NT2/D1 (cell line): ENCODE data around the gene DNAH17.

ENCODE experiments used
- DNase-seq: peaks from one replicate; pipeline ENCODE4 v3.0.0-alpha.2; 2011; ENCODE audit warnings: low read depth, low spot score
- H3K27me3 ChIP-seq: 2 replicates; pipeline ENCODE4 v1.6.0; 2011; ENCODE audit warnings: mild to moderate bottlenecking; ENCODE audit not compliant: insufficient read length, insufficient read depth
- H3K36me3 ChIP-seq: 2 replicates; pipeline ENCODE4 v1.6.1; 2011; ENCODE audit warnings: mild to moderate bottlenecking, low read length, mixed read lengths; ENCODE audit not compliant: insufficient read depth, insufficient read length
- H3K4me1 ChIP-seq: 2 replicates; pipeline ENCODE4 v1.5.1; 2011; ENCODE audit not compliant: insufficient read depth, insufficient read length
- H3K4me3 ChIP-seq: 2 replicates; pipeline ENCODE4 v1.5.1; 2011; ENCODE audit warnings: low read depth; ENCODE audit not compliant: insufficient read length
- H3K9ac ChIP-seq: 2 replicates; pipeline ENCODE4 v1.6.0; 2011; ENCODE audit warnings: low read depth; ENCODE audit not compliant: insufficient read length
- H3K9me3 ChIP-seq: 2 replicates; pipeline ENCODE4 v1.5.1; 2011; ENCODE audit warnings: mild to moderate bottlenecking, low read length; ENCODE audit not compliant: insufficient read depth
- SUZ12 ChIP-seq: IDR thresholded peaks from 2 replicates; pipeline ENCODE4 v1.6.1; 2011; ENCODE audit not compliant: insufficient read length, insufficient read depth; ENCODE audit errors: extremely low read depth
- YY1 ChIP-seq: IDR thresholded peaks from 2 replicates; pipeline ENCODE4 v1.6.1; 2011; ENCODE audit not compliant: insufficient read length, insufficient read depth
- ZNF274 ChIP-seq: IDR thresholded peaks from 2 replicates; pipeline ENCODE4 v1.6.1; 2011; ENCODE audit warnings: mild to moderate bottlenecking, low read depth, low read length

DNAH17 gene

DNA sequence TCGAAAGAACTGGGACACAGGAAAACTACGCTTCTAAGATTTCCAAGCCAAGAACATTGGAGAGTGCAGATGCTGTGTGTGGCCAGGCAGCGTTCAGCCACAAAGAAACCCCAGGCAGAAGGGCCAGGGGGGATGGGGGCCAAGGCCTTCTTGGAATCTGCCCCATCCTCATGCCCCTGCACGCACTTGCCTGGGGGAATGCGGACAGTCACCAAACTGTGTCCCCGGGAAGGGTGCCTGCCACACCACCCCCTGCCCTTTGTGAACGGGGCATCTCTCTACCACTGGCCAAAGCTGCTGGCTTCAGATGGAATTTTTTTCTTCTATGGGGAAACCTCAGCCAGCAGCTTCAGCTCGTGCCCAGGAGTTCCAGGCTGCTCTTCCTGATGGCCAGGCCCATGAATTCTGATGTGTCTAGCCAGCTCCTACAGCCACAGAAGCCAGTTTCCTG is 32.0 kb upstream of the DNAH17 start:
- DNase-seq, result no peak
- Histone ChIP-seq H3K36me3 (no peaks in the 10 kb centered on the region), H3K4me3 (no peak overlapping the region), H3K9ac (no peak overlapping the region), H3K4me1 (no peaks in the 10 kb centered on the region), H3K9me3 (no peaks in the 10 kb centered on the region), H3K27me3 (peaks cover 2% of the 10 kb centered on the region)
- no peak for TF ChIP-seq ZNF274
- TF ChIP-seq SUZ12, result no peak
- TF ChIP-seq YY1, result no peak

DNA sequence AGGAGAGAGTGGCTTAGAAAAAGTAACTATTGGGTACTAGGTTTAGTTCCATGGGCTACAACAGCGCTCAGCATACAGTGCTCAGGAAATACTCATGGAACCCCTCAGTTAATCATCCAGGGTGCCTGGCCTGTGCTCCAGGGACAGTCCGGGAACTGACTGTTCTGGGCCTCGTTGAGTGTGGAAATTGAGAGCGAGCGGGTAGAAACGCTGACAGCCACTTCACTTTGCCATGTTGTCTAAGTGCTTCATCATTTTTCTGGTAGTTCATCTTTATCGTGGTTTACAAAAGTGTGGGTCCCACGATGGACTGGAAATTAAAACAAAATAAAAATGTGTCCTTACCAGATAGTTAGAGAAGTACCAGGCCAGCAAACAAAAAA is 31.6 kb upstream of the DNAH17 start:
- Histone ChIP-seq H3K27me3 (peaks cover 2% of the 10 kb centered on the region), H3K9me3 (no peaks in the 10 kb centered on the region), H3K9ac (peak overlapping the region; percentile 18), H3K4me1 (no peaks in the 10 kb centered on the region), H3K4me3 (no peak overlapping the region), H3K36me3 (no peaks in the 10 kb centered on the region)
- TF ChIP-seq YY1 (no peak), ZNF274 (no peak), SUZ12 (no peak)
- DNase-seq, result no peak

- TF ChIP-seq SUZ12 (no peak), YY1 (no peak), ZNF274 (no peak)
- H3K27me3 ChIP-seq, result peaks cover 2% of the 10 kb centered on the region
- no peak overlapping the region for H3K4me3 ChIP-seq
- no peaks in the 10 kb centered on the region for H3K9me3 ChIP-seq
- DNase-seq, result no peak
- no peak overlapping the region for H3K9ac ChIP-seq
- no peaks in the 10 kb centered on the region for H3K4me1 ChIP-seq
- H3K36me3 ChIP-seq, result no peaks in the 10 kb centered on the region
These were observed 31.1 kb upstream of the DNAH17 start for GRCh38 chr17:78608122-78608803.

- Histone ChIP-seq H3K36me3 (no peaks in the 10 kb centered on the region), H3K4me1 (no peaks in the 10 kb centered on the region), H3K9ac (peak overlapping the region; percentile 36), H3K9me3 (no peaks in the 10 kb centered on the region), H3K4me3 (no peak overlapping the region), H3K27me3 (peaks cover 2% of the 10 kb centered on the region)
- DNase-seq, result no peak
- TF ChIP-seq SUZ12, result no peak
- TF ChIP-seq YY1, result no peak
- no peak for TF ChIP-seq ZNF274
These were observed 29.8 kb upstream of the DNAH17 start for GRCh38 chr17:78607038-78607437.

DNA sequence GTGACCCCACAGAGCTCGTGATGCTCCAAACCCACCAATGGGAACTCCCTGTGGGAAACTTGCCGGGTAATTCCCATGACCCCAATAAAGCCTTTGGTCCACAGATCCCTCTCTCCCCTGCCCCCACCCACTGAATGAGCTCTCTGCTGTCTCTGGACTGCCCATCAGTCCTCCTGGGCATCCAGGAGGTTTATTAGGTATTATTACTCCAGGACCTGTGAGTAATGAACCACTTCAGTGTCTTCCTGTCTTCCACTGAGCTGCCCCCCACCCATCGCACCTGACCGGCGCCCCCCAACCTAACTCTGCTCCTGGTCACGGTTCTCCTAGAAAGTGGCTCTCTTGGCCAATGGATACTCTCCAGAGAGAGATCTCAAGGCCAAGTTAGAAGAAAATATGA is 28.7 kb upstream of the DNAH17 start:
- Histone ChIP-seq H3K4me3 (no peak overlapping the region), H3K27me3 (peaks cover under 1% of the 10 kb centered on the region), H3K4me1 (no peaks in the 10 kb centered on the region)

GRCh38 chr17:78605429-78605828 is 28.2 kb upstream of the DNAH17 start:
- Histone ChIP-seq H3K4me1 (no peaks in the 10 kb centered on the region), H3K9me3 (no peaks in the 10 kb centered on the region), H3K9ac (no peak overlapping the region), H3K27me3 (no peaks in the 10 kb centered on the region), H3K36me3 (no peaks in the 10 kb centered on the region), H3K4me3 (no peak overlapping the region)
- no peak for TF ChIP-seq YY1
- no peak for TF ChIP-seq ZNF274
- TF ChIP-seq SUZ12, result no peak
- no peak for DNase-seq

More for the DNA sequence above, 28.7 kb upstream of the DNAH17 start:
- H3K9ac ChIP-seq, result no peak overlapping the region
- no peaks in the 10 kb centered on the region for H3K36me3 ChIP-seq
- no peaks in the 10 kb centered on the region for H3K9me3 ChIP-seq
- TF ChIP-seq SUZ12 (no peak), YY1 (no peak), ZNF274 (no peak)
- DNase-seq, result no peak

DNA sequence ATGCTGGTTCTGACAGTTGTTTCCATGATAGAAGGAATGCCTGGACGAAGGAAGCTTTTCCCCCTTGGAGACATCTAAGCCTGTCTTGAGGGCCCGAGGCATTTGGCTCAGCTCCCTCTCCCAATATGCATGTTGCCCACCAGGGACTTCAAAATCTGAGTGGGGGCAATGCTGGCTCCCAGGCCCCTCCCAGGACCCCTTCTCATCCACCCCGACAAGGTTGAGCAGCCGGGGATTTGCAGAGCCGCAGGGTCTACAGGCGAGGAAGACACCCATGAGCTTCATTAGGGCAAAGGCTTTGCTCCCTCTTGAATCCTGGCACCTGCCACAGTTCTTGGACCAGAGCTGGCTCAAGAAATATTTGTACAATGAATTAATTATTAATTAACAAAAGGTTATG is 25.1 kb upstream of the DNAH17 start:
- no peak overlapping the region for H3K4me3 ChIP-seq
- no peaks in the 10 kb centered on the region for H3K36me3 ChIP-seq
- H3K4me1 ChIP-seq, result peaks cover 3% of the 10 kb centered on the region
- H3K27me3 ChIP-seq, result no peaks in the 10 kb centered on the region
- no peak for DNase-seq
- H3K9me3 ChIP-seq, result no peaks in the 10 kb centered on the region
- H3K9ac ChIP-seq, result no peak overlapping the region
- TF ChIP-seq SUZ12 (no peak), ZNF274 (no peak), YY1 (no peak)
